Left lung (tissue), 10 donors: Measurements from ENCODE around the gene VPS13D. TPM values are rescaled to one million over a fixed set of nuclear protein-coding genes. Genes with fewer than 3 reads are reported as not detected.

Experiments used
- ATAC-seq: fragments of 200-7000 bp; cut with Tn5 transposase; one replicate; pipeline ENCODE4 v1.9.1; 2020; ENCODE audit warnings: moderate library complexity
- DNase-seq, 4 donors: peaks; one replicate each; pipeline ENCODE4 v3.0.0-alpha.2; 2013 to 2020
- H3K27ac ChIP-seq, 2 donors: fragments of 200-600 bp; sonication (generic) in 1 of 2; one replicate each; pipeline versions ENCODE4 v1.5.0 to v1.8.0; 2020 to 2021
- H3K27me3 ChIP-seq, 2 donors: fragments of 200-600 bp; sonication (generic) in 1 of 2; one replicate each; pipeline versions ENCODE4 v1.5.0 to v1.8.0; 2020 to 2021
- H3K36me3 ChIP-seq, 2 donors: fragments of 200-600 bp; sonication (generic) in 1 of 2; one replicate each; pipeline versions ENCODE4 v1.5.0 to v1.8.0; 2020 to 2021
- H3K4me1 ChIP-seq, 2 donors: fragments of 200-600 bp; one replicate each; pipeline ENCODE4 v1.8.0; 2021
- H3K4me3 ChIP-seq, 2 donors: fragments of 200-600 bp; sonication (generic) in 1 of 2; one replicate each; pipeline versions ENCODE4 v1.5.0 to v1.8.0; 2020 to 2021; ENCODE audit warnings: mild to moderate bottlenecking in 1 of 2
- H3K9me3 ChIP-seq, 2 donors: fragments of 200-600 bp; sonication (generic) in 1 of 2; one replicate each; pipeline versions ENCODE4 v1.5.0 to v1.8.0; 2020 to 2021
- CTCF ChIP-seq, 2 donors: fragments of 200-600 bp; sonication (generic) in 1 of 2; IDR thresholded peaks; one replicate each; pipeline versions ENCODE4 v1.5.0 to v1.8.0; 2021; ENCODE audit warnings: antibody characterized with exemption in 2 of 2
- intact Hi-C, 2 donors: fragments of 100-400 bp; cut with DNase I; formaldehyde crosslinking; loops; one replicate each; pipeline versions ENCODE4 v1.11.2 to v1.14.2; 2022
- polyA plus RNA-seq, 6 donors: library from polyadenylated mRNA; unstranded; fragments of 120-200 nt; gene quantifications; one replicate each; pipeline ENCODE4 v1.2.1, GENCODE V29; 2013; ENCODE audit not compliant: insufficient read length in 6 of 6
- total RNA-seq, 2 donors: library from RNA; stranded (reverse); fragmentation: NEBNext Ultra II Directional; extraction: Animal tissue kit (Norgen Biotek cat#: 25700); gene quantifications; one replicate each; pipeline ENCODE4 v1.2.1, GENCODE V29; 2021
- donor health status: DM: no; HTN: yes; CAD: no.
- donor health status: DM: no; HTN: no; CAD: no.

The VPS13D gene
- total and polyA plus RNA-seq, 8 donors = 26.6 to 62.3 (median 30.2) TPM

- H3K36me3 ChIP-seq = peaks cover 8 to 53% of the 10 kb centered on the region in 2 donors
- H3K27me3 ChIP-seq = no peaks in the 10 kb centered on the region
- ATAC-seq (peak; percentile 38), DNase-seq (no peak)
- TF ChIP-seq CTCF (IDR thresholded peaks at IDR 0.05) = no peak
- intact Hi-C loops = no loop called here
- peaks cover 13 to 29% of the 10 kb centered on the region in 2 donors for H3K4me1 ChIP-seq
- no peak overlapping the region for H3K4me3 ChIP-seq
- H3K9me3 ChIP-seq = no peaks in the 10 kb centered on the region
- H3K27ac ChIP-seq = peak overlapping the region; percentile 55 to 79
These were observed 115.8 kb downstream of the VPS13D start for GRCh38 chr1:12345350-12346217.

GRCh38 chr1:12346483-12347151 lies 116.8 kb downstream of the VPS13D start:
- no peak for TF ChIP-seq CTCF (IDR thresholded peaks at IDR 0.05)
- no peak for ATAC-seq
- Histone ChIP-seq H3K9me3 (no peaks in the 10 kb centered on the region), H3K4me1 (peaks cover 13 to 29% of the 10 kb centered on the region in 2 donors), H3K36me3 (peaks cover 8 to 63% of the 10 kb centered on the region in 2 donors), H3K4me3 (no peak overlapping the region), H3K27ac (no peak overlapping the region), H3K27me3 (no peaks in the 10 kb centered on the region)
- intact Hi-C loops = no loop called here
- DNase-seq = no peak

- peaks cover 8 to 71% of the 10 kb centered on the region in 2 donors for H3K36me3 ChIP-seq
These were observed 118.3 kb downstream of the VPS13D start for GRCh38 chr1:12348113-12348512.

GRCh38 chr1:12353981-12354380 lies 124.2 kb downstream of the VPS13D start:
- no peaks in the 10 kb centered on the region for H3K9me3 ChIP-seq
- no peak for TF ChIP-seq CTCF (IDR thresholded peaks at IDR 0.05)
- peaks cover 8 to 87% of the 10 kb centered on the region in 2 donors for H3K36me3 ChIP-seq
- H3K27ac ChIP-seq = no peak overlapping the region
- H3K27me3 ChIP-seq = no peaks in the 10 kb centered on the region
- ATAC-seq = no peak
- H3K4me3 ChIP-seq = no peak overlapping the region
- intact Hi-C loops = no loop called here
- DNase-seq = no peak
- H3K4me1 ChIP-seq = no peaks in the 10 kb centered on the region

More at GRCh38 chr1:12348113-12348512, 118.3 kb downstream of the VPS13D start:
- H3K4me1 ChIP-seq = peaks cover 13 to 28% of the 10 kb centered on the region in 2 donors
- no peaks in the 10 kb centered on the region for H3K9me3 ChIP-seq
- intact Hi-C loops = no loop called here
- no peak overlapping the region for H3K27ac ChIP-seq
- ATAC-seq (no peak), DNase-seq (no peak)
- no peak for TF ChIP-seq CTCF (IDR thresholded peaks at IDR 0.05)
- no peak overlapping the region for H3K4me3 ChIP-seq
- no peaks in the 10 kb centered on the region for H3K27me3 ChIP-seq
